GM19351 (cell line): ENCODE data around the gene BLOC1S1.

Experiments used
- ATAC-seq: cut with Tn5 transposase; IDR thresholded peaks from one replicate; pipeline ENCODE4 v1.9.1; 2021; ENCODE audit warnings: mild to moderate bottlenecking, moderate library complexity; ENCODE audit not compliant: unreplicated experiment

BLOC1S1 gene

DNA sequence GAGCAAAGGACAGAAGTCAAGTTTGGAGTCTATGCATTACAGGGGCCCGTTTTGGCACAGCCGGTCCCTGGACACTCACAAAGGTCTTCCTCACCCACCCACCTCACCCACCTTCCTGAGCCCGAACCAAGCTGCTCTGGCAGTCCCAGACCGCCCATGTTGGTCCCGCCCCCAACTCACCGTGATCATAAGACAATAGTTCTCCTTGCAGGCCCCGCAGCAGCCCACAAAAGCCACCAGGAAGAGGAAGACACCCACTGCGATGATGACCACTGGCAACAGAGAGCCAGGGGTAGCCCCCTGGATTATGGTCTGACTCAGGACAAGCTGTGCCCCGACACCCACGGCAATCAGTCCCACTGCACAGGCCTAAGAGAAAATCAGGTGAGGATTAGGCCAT is 11.1 kb downstream of the BLOC1S1 start:
- no peak for ATAC-seq

- ATAC-seq = no peak
These were observed 11.9 kb downstream of the BLOC1S1 start for GRCh38 chr12:55727643-55728185.

GRCh38 chr12:55728186-55728938 is 12.5 kb downstream of the BLOC1S1 start:
- ATAC-seq = peak; percentile 19

DNA sequence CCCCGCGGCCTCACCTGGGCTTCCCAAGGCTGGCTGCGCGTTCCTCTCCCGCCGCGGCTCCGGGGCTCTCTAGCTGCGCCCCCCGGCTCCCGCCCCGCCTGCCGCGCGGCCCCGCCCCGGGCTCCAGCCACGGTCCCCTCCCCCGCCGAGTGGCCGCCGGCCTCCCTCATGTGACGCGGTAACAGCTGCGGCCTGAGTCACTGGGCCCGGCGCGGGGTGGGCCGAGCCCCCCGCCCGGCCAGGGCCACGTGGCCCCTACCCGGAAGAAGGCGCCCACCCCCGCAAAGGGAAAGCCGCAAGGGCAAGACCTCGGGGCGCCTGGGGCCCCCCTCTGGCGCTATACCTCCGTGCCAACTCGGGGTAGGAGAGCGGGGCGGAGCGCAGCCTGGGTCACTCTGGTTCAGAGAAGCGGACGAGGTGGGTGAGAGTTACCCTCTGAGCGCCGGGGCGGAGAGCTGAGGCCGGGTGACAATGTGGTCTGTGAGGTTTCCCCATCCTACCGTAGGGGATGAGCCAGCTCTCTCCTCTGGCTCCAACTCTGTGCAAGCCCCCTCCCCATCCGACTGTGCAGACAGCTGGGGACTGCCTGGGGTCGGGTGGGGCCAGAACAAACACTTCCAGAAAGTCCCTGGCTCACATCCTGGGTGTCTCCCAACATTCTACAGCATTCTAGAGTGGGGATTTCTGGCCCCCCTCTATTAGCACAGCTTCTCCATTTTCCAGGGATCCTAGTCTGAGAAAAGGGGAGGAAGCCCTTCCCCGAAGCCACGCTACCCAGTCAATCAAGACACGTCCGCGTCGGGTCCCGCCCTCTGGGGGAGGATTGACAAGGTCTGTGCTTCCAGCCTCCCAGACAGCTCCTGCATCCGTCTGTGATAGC is 13.3 kb downstream of the BLOC1S1 start, which contains the start of gene CD63:
TSS of gene CD63 (minus strand) at position 71 of the 880 bp plus-strand sequence. CDS start 668 bp downstream, outside the sequence.
- ATAC-seq = peak; percentile 63

- peak; percentile 42 for ATAC-seq
These were observed 14.3 kb downstream of the BLOC1S1 start for GRCh38 chr12:55729819-55730818.

- ATAC-seq = no peak
These were observed 16.4 kb downstream of the BLOC1S1 start for GRCh38 chr12:55732288-55732687.

GRCh38 chr12:55733021-55733555 is 17.2 kb downstream of the BLOC1S1 start:
- ATAC-seq = no peak

DNA sequence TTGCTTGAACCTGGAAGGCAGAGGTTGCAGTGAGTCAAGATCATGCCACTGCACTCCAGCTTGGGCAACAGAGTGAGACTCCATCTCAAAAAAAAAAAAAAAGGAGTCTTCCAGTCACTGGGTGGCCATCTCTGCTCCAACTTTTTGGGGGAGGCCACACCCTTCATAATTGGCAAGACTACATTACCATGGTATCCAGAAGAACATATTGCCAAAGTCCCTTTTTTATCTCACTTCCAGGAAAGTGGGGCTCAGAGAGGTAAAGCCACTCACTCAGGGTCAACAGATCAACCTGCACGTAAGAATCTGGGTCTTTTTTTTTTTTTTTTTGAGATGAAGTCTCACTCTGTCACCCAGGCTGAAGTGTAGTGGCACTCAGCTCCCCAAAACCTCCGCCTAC is 18.0 kb downstream of the BLOC1S1 start:
- ATAC-seq = no peak

DNA sequence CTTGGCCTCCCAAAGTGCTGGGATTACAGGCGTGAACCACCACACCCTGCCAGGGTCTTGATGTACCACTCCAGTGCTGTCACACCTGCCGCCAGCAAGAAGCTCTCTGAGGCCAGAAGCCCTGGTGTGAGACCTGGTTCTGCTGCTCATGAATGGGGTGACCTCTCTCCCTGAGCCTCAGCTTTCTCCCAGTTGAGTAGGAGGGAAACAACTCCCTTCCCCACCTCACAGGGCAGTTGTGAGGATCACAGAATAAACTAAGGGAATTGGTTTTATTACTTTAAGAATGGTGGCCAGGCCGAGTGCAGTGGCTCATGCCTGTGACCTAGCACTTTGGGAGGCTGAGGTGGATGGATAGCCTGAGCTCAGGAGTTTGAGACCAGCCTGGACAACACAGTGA is 18.7 kb downstream of the BLOC1S1 start:
- ATAC-seq = no peak

- no peak for ATAC-seq
These were observed 20.2 kb downstream of the BLOC1S1 start for GRCh38 chr12:55736076-55736475.

- ATAC-seq = peak; percentile 37
These were observed 21.1 kb downstream of the BLOC1S1 start for GRCh38 chr12:55736780-55737580.

GRCh38 chr12:55737581-55738122 is 21.8 kb downstream of the BLOC1S1 start:
- peak; percentile 15 for ATAC-seq

GRCh38 chr12:55738123-55739024 is 22.5 kb downstream of the BLOC1S1 start:
- ATAC-seq = peak; percentile 81

DNA sequence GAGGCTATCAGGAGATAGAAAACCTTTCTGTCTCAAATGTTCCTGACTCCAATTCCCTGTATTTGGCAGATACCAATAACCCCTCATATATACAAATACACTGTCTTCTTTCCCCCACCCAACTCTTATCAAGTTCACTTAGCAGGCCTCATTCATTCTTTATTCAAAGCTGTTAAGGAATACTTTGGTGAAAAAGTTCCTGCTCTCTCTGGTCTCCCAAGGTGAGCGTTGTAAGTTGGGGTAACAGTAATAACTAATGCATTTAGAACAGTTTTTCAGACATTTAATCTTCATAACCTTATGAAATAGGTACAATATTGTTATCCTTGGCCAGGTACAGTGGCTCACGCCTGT is 23.2 kb downstream of the BLOC1S1 start:
- ATAC-seq = no peak

DNA sequence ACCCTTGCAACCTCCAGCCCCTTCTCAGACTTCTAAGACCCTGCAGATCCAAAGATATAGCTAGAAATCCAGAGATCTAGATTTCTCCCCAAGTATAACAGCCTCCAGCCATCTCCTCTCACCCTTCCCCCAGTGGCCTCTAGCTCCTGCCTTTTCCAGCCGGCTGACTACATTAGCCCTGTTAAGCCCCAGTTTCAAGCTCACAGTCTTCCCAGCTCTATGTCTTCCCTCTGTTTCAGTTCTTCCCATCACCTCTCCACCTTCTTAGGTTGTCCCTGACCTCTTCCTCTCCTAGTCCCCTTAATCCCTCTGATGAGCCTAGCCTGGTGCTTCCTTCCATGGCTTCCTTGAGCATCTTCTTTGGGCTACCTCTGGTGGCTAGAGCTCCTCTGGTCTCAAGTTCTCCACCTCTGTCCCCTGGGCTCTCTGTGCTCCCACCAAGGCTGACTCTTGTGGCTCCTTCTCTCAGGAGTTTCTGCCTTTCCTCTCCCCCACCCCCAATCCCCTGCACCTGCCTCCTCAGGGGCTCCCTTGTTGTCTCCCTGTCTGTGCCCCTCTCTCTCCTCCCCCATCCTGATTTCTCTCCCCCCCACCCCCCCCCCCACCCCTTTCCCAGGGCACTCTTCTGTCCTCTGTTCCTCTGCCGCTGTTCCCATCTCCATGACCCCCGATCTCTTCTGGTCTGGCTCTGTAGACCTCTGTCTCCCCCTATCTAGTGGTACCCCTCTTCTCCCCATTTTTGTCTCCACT is 26.3 kb downstream of the BLOC1S1 start:
- no peak for ATAC-seq

DNA sequence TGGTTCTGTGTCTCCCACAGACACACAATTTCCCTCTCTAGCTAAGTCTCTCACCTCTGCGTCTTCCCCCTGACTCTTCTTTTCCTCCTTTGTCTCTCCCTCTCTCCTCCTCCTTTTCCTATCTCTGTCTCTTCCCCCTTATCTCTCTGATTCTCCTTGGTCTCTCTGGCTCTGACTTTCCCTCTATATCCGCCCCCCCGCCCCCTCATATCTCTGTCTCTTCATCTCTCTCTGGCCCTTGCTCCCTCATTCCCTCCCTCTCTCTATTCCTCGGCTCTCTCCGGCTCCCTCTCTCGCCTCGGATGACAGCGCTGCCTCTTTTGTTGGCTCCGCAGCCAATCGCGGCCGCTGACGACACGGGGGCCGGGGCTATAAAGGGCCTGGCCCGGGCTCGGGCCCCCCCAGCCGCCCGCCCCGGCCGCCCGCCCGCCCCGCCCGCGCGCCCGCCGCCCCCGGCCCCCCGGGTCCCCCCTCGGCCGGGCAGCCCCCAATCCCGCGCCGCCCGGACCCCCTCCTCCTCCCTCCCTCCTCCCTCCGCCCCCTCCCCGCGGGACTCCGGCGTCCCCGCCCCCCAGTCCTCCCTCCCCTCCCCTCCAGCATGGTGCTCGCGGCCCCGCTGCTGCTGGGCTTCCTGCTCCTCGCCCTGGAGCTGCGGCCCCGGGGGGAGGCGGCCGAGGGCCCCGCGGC is 27.0 kb downstream of the BLOC1S1 start, which contains the start of gene GDF11:
TSS of gene GDF11 (plus strand) at position 404 of the 687 bp plus-strand sequence. CDS start at position 599, 195 bp downstream.
- ATAC-seq = peak; percentile 39
